ENCODE measurements around the gene MME.

MME gene

GRCh38 chr3:155173771-155174170, 93.7 kb downstream of the MME start:
- no peak overlapping the region for H3K4me3 ChIP-seq (replicated peaks; ENCODE audit: low read depth, low read length)
- no peak for TF ChIP-seq CTCF (IDR thresholded peaks at IDR 0.05; ENCODE audit: low read length, missing control alignments)
- DNase-seq (ENCODE audit: low read depth) = no peak

GRCh38 chr3:155178810-155179436, 98.8 kb downstream of the MME start:
- no peak overlapping the region for H3K4me3 ChIP-seq (replicated peaks; ENCODE audit: low read depth, low read length)
- DNase-seq (ENCODE audit: low read depth) = no peak
- no peak for TF ChIP-seq CTCF (IDR thresholded peaks at IDR 0.05; ENCODE audit: low read length, missing control alignments)

- DNase-seq (ENCODE audit: low read depth) = no peak
- no peak overlapping the region for H3K4me3 ChIP-seq (replicated peaks; ENCODE audit: low read depth, low read length)
- no peak for TF ChIP-seq CTCF (IDR thresholded peaks at IDR 0.05; ENCODE audit: low read length, missing control alignments)
Measured at GRCh38 chr3:155179437-155179827, 99.3 kb downstream of the MME start.

- H3K4me3 ChIP-seq (replicated peaks; ENCODE audit: low read depth, low read length) = no peak overlapping the region
- TF ChIP-seq CTCF (IDR thresholded peaks at IDR 0.05; ENCODE audit: low read length, missing control alignments) = no peak
- DNase-seq (ENCODE audit: low read depth) = no peak
Measured at GRCh38 chr3:155179966-155180757, 100.0 kb downstream of the MME start.

GRCh38 chr3:155182467-155182866, 102.3 kb downstream of the MME start:
- no peak for TF ChIP-seq CTCF (IDR thresholded peaks at IDR 0.05; ENCODE audit: low read length, missing control alignments)
- no peak for DNase-seq (ENCODE audit: low read depth)
- H3K4me3 ChIP-seq (replicated peaks; ENCODE audit: low read depth, low read length) = no peak overlapping the region

- no peak for DNase-seq (ENCODE audit: low read depth)
- H3K4me3 ChIP-seq (replicated peaks; ENCODE audit: low read depth, low read length) = no peak overlapping the region
- TF ChIP-seq CTCF (IDR thresholded peaks at IDR 0.05; ENCODE audit: low read length, missing control alignments) = no peak
Measured at GRCh38 chr3:155184011-155184410, 103.9 kb downstream of the MME start.
